Measurements from ENCODE around the gene RUFY4.

RUFY4 gene

GRCh38 chr2:218138047-218138446 lies 69.0 kb downstream of the RUFY4 start:
- DNase-seq (ENCODE audit: extremely low read depth, low read depth), result no peak
- no peak for TF ChIP-seq CTCF (IDR thresholded peaks at IDR 0.05; ENCODE audit: low read depth, low read length)
